Stimulated activated CD8-positive, alpha-beta memory T cell treated with anti-CD3 and anti-CD28 coated beads, Interleukin-15, amount 100 ng/mL, for 1 hour (primary cell): ENCODE measurements around the gene MBNL1.

Source experiments
- DNase-seq: peaks from one replicate; pipeline ENCODE4 v3.0.0-alpha.2; 2020; ENCODE audit warnings: low read depth

Gene MBNL1

DNA sequence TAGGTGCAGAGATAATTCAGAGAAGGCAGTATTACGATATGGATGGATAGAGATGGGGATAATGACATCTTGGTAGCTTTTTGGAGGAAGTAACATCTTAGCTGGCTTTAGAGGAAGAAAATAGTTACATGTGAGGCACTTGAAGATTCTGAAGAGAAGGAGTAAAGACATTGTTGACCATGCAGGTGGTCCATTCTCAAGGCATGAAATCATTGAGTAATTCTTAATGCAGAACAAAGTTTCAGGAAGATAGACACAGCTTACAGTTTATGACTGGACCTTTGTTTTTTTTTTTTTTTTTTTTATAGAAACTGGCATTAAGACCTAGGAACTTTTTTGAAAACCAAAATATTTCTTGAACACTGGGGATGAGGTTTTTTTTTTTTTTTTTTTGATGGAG, 28.2 kb downstream of the MBNL1 start:
- DNase-seq, result no peak

DNA sequence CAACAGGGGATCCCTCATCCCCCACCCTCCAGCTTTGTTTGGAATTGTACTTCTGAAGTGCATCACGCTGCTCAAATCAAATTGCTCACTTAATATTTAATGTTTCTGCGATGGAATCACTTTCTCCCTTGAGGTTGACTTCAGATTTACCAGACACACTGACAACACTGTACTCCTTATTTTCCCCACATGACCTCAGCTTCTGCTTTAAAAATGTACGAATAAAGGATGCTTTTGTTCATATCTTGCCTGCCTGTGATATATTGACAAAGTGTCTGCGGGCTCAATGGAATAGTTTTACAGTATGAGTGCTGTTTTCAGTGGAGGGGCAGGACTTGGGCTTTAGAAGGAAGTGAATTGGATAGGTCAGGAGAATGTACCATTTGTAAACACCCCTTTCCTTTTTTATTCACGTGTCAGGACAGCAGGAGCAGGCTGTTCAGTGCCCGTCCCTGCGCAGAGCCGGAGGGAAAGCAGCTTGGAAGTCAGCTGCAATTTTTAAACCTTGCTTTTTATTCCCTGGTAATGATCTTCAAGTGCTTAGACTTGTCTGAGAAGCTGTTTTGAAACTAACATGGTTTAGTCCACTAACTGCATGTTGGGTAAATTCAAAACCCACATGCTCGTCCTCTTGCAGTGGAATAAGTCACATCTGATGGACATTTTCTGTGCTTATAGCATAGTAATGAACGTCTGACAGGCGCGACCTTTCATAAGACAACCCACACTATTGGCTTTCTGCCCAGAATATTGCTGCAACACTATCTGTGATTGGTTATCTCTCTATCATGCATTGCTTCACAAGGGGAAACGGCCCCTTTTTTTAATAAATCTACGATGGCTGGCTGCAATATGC, 29.9 kb downstream of the MBNL1 start:
- no peak for DNase-seq

DNA sequence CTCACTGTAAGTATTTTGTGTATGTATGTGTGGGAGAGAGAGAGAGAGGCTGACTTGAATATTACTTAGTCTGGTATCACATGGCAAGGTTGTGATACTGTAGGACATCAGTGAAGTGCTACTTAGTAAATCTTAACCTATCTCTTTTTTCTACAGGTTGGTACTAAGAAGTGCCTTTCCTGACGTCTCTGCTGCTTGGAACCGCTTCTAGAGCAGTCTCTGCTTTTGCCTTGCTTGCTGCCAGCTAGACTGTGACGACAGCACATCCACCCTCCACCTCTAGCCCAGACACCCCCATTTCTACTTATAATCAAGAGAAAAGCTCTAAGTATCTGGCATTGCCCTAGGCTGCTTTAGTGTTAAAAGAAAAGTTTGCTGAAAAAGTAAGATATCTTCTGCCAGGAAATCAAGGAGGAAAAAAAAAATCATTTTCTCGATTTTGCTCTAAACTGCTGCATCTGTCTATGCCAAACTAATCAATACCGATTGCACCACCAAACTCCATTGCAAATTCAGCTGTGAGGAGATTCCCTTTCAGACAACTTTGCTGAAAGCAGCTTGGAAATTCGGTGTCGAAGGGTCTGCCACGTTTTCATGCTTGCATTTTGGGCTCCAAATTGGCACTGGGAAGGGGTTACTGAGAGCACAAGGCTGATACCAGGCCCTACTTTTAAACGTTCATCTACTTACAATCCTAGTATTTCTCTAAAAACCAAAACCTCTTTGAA, 30.7 kb downstream of the MBNL1 start:
- DNase-seq, result no peak

DNA sequence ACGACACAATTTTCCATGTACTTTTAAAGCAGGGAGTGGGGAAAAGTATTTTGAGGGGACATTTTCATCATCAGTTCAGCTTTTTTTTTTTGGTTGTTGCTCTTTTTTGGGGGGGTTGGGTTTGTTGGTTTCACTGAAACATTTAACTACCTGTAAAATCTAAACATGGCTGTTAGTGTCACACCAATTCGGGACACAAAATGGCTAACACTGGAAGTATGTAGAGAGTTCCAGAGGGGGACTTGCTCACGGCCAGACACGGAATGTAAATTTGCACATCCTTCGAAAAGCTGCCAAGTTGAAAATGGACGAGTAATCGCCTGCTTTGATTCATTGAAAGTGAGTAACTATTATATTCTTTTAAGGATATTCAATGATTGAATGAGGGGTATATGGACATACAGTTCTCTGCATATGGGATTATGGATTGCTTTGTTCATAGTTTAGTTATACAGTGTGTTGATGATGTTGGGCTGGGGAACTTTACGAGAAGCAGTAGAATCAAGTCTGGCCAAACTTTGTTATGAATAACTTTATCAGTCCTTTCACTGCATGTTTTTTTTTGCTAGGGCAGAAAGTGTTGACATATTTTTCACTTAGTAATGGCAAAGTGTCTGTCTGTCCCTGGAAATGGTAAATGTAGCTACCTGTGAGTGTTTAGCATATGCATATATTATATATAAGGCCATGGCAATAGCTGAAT, 31.5 kb downstream of the MBNL1 start:
- DNase-seq, result no peak

DNA sequence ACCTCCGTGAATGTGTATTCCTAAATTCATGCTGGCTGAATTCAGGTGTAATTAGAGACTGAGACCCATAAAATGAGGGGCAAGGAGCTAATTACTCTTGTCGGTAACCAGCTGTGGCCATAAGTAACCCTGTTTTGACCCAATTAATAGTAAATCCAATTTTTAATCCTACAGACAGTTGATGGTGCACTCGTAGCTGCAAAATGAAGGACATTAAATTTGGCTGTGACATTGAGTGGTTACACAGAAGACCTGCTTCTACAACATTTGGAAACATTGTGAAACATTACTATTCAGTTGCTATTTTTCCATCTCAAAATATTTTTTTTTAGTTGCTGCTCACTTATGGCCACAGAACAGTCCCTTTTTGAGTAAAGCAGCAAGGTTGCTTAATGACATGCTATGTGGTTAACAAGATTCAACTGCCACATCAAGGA, 33.0 kb downstream of the MBNL1 start:
- no peak for DNase-seq

DNA sequence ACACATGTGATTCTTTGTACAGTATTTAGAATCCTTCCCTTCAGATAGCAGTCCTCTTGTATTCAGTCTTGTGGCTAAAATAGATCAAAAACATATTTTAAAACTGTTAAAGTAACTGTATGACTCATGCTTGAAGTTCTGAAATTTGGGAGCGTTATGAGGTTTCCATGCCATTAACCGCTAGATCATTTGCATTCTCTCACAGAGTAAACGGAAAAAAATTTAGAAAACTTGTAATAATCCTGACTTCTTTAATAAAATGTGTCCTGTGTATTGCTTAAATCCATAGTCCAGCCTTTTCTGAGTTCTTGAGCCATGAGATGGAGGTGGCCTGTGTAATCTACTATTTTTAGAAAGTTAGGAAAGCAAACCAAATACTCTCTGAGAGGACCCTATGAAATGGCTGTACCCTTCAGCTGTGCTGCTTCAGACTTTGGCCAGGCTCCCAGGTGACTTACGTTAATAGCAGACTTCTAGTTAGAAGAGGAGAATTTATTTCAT, 33.8 kb downstream of the MBNL1 start:
- no peak for DNase-seq

DNA sequence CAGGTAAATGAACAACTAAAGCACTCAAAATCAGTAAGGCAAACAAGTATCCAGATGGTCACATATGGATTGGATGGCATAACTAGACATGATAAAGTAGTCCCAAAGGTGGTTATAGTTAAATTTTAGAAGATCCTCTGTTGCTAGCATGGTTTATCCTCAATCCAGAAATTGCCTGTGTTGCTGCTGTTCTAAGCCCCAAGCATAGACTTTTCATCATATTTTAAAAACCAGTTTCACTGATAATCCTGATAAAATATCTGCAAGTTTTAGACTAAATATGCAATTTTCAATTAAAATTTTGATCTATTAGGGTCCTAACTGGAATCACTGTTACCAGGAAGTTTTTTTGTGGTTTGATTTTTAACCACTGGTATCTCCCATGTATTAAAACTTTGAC, 35.4 kb downstream of the MBNL1 start:
- no peak for DNase-seq

DNA sequence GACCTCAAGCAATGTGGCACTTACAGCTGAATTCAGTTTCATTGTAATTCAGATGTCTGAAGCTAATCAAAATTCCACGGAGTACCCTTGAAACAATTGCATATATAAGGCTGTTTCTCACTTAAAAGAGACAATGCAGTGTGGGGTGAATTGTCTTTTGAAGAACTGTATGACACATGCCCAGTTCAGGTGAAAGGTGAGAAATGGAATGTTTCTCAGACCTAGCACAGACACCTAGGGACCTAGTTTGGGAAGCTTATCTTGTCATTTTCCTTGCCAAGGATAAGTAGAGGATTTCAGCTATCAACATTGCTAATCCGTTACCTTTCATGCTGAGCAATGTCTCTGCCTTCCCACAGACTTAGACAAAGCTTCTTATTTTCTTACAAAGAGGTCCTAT, 36.3 kb downstream of the MBNL1 start:
- no peak for DNase-seq

DNA sequence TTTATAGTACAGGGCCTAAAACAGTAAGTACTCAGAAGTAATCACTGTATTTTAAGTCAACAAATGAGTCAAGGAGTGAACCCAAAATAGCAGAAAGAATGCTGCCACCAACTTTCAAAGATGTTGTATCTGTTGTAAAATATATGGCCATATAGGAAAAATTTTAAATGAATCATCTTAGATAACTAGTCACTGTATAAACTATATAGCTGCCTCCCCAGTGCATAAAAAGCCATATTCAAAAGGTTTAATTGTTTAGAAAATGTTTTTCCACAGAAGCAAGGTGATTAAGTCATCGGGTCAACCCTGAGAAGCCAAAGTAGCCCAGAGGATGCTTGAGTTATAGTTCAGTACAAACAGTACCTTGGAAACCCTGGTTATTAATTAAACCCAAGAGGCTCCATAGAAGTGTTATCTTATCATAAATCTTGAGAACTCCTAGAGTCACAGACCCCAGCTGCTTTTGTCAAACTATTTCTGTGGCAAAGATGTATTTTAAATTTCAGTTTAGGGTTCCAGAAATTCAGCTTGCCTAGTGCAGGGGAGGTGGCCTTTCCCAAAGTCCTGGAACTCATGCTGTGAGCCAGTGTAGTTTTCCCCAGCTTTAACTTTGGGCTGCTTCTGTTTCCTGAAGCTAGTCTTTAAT, 39.2 kb downstream of the MBNL1 start:
- no peak for DNase-seq

DNA sequence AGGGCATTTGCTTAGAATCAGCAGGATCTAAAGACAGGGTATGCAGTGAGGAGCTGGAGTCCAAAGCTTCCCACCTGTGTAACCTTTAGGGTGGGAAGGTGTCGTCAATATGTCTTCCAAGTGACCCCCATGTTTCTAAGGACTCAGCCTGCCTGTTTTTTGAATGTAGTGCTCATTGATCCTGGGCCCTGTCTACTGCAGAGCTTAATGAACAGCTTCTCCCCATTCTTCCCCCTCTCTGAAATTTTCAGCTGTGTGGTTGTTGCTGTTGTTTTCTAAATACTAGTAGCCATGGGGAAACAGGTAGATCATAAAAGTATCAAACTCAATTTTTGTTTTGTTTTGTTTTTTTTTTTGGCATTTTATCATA, 39.7 kb downstream of the MBNL1 start:
- DNase-seq, result no peak

DNA sequence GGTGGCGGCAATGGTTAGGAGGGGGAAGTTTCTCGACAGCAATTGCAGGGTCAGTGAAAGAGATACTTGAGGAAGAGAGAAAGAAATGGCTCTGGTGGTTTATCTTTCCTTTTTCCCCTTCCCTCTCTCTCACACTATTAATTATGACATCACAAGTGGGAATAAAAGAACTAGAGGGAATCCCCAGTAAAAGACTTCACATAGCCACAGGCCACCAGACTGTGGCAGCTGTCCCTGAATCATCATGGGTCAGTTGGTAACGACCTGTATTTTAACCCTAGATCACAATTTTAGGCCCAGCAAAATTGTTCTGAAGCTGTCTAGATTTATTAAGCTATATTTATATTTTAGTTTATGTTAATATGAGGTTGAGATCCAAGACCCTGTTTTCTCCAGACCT, 40.3 kb downstream of the MBNL1 start:
- DNase-seq, result no peak

DNA sequence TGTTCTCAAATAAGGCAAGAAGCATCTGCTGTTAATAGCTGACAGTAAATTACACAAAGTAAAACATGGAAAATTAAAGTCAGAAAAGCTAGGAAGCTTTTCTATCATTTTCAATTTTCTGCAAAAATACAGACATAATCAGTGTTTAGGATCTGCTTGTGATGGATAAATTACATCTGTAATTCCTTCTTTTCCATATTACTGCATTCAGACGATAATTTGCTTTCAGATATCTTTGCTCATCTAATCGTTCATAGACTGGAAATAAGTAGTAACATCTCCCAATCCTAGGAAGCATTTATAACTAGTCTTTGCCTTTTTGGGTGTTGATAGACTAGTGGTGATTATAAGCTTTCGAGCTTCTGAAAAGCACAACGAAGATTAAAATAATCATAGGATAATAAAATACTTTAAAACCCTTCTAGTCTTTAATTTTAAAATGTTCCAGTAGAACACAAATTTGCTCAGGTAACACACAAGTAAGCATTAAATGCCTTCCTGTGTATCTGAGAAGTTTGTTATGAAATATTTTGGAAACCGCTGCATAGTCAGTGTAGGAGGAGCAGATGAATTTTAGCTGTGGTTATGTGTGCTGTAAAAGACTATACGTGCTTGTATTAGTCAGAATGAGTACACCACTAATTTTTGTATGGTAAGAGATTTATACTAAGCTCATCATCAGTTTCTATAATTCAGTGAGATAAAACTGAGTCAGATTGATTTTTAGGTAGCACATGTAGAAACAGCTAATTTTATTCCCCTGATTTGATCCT, 41.0 kb downstream of the MBNL1 start:
- DNase-seq, result no peak

DNA sequence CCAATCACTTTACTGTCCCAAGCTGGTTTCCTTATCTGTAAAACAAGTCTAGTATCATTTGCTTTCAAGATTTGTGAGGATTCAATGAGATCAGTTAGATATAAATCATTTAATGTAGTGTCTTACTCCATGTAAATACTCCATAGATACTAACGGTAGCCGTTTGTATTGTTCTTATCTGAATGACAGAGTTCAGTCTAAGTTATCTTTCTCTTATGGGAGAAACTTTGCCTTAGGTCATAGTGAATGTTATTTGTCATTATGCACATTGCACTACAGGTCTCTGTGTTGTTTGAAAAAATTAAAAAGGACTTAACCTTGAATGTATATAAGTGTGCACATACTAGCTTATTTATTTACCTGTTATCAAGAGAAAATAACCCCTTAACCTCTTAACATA, 44.7 kb downstream of the MBNL1 start:
- no peak for DNase-seq

DNA sequence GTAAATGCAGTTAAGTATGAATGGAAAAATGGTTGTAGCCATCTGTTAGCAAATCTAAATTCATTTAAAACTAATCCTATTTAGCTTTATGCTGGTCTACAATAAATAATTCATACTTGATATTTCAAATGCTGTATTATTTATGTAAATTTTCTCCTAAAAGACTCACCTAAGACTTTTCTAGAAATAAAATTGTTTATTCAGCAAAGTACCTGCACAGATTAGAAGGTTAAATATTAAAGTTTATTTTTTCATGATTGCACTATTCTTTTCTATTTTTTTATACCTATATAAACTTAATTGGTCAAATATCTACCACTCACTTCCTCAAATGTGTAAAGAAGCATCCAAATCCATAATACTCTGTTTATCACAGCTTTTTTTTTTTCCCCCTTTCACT, 45.2 kb downstream of the MBNL1 start:
- no peak for DNase-seq

DNA sequence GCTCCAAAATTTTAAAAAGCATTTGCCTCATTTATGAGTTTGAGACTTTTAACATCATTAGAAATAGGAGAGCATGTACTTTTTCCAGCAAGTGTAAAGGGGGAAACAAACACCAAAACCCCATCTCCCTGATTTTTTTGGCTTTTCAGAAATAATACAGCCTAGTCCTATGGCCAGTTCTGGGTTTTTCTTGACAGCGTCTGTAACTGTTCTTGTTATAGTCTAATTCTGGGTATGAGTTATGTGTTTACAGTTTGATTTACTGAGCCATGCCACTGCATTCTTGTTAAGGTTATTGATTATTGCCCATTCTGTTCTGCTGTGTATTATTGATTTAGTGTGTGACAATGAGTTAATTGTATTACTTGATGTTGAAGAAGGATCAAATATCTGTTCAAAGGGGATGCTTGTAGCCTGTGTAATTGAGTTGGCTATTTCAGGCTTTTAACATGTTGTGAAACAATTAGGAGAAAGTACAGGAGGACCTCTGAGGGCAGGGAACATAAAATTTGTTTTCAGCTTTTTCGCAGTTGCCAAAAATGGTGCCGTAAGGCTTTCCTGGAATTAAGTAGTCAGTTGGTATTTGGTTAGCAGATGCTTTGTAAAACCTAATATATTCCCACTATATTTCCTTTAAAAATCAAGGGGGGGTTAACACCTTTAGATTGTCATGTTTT, 46.1 kb downstream of the MBNL1 start:
- no peak for DNase-seq

DNA sequence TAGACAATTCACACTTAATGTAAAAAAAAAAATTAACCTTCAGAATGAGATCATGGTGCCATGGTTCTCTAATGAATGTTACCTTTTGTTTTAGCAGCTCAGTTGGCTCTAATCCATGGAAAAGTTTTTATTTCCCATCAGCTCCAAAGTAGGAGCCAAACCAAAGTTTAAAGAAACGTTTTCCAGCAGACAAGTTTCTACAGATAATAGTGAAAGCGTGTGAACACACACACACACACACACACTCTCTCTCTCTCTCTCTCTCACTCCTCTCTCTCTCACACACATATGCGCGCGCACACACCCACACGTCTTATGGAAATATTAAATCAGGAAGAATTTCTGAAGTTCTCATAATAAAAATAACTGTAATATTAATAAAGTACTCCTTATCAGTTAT, 46.9 kb downstream of the MBNL1 start:
- DNase-seq, result no peak

DNA sequence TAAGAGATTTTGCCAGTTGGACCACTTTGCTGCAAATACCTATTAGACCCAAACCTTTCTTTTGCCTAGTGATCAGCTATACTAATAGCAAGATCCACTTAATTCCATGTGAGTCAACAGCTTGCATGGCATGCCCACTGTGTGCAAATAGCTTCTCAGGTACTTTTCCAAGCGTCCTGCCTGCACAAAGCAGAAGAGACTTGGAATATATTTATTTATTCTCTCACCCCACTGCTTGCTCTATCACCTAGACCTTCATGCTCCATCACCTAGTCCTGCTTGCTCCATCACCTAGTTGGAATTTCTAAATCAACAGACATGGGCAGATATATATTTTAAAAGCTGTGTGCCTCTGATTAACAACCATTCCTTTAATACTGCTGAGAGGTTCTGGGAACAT, 47.6 kb downstream of the MBNL1 start:
- DNase-seq, result no peak

DNA sequence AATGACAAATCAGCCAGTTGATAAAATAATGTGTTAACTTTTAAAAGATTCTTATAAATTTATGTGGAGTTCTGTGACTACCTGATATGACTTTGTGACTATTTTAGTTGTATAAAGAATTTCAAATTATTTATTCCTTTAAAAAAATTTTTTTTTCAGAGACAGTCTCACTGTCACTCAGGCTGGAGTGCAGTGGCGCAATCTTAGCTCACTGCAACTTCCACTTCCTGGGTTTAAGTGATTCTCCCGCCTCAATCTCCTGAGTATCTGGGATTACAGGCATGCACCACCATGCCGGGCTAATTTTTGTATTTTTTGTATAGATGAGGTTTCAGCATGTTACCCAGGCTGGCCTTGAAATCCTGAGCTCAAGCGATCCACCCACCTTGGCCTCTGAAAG, 48.5 kb downstream of the MBNL1 start:
- no peak for DNase-seq

DNA sequence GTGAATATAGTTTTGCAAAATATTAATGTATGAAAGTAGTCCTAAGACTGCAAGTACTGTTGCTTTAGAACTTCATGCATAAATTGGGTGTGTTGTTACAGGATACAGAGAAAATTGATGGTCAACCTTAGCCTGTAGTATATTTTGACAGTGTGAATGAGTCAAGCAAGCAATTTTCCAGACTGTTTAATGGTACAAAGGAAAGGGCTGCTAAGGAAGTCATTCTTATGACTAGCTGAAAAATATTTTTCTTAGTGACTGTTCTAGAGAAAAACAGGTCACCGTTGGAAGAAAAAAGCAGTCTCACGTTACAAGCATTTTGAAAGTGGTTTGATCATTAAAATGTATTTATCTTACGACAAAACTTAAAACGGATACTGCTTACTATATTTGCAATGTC, 49.2 kb downstream of the MBNL1 start:
- DNase-seq, result no peak

DNA sequence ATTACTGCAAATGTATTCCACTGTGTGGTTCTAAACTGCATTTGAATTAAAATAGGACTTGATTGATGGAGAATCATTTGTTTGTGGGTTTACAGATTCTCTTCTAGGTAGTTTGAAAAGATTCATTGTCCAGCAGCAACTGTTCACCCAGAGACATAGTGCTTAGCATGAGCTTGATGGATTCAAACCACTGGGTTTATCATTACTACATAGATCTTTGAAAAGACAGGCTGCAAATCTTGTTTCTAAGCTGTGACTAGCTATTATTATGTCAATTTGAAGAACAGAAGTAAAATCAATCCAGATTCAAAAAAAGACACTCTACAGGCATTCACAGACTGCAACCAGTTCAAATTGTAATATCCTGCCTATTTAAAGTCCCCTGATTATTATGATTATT, 49.8 kb downstream of the MBNL1 start:
- no peak for DNase-seq

DNA sequence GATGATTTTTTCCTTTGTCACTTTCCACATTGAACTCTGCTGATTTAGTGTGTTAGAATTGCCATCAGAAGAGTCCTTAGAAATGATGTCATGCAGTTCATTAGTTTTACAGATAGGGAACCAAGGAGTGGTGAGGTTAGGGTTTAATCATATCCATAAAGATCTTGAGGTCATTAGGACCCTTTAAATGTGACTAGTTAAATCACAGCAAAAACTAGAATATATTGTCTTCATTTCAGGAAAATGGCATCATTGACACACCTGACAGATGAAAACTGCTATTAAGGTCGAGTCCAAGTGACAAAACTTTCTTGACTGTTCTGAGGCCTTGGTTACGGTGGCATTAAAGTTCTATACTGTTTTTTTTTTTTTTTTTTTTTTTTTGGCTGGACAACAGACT, 50.5 kb downstream of the MBNL1 start:
- DNase-seq, result no peak
